ENCODE data around the gene PLXDC1.

The PLXDC1 gene

GRCh38 chr17:39161962-39162361 is 10.5 kb upstream of the PLXDC1 start:
- Histone ChIP-seq H3K79me2 (ENCODE audit: low read length) (no peaks in the 10 kb centered on the region), H3K9ac (ENCODE audit: low read length) (no peak overlapping the region), H4K20me1 (ENCODE audit: insufficient read depth, low read length) (no peaks in the 10 kb centered on the region), H3K36me3 (replicated peaks; ENCODE audit: low read depth, low read length) (no peaks in the 10 kb centered on the region), H3K27ac (ENCODE audit: low read length) (no peak overlapping the region), H3K4me1 (ENCODE audit: low read length) (no peaks in the 10 kb centered on the region), H3K4me3 (ENCODE audit: low read length) (no peak overlapping the region), H2AFZ (ENCODE audit: low read depth, low read length) (no peak overlapping the region), H3K27me3 (ENCODE audit: low read depth, low read length) (no peaks in the 10 kb centered on the region; the same call in 1 of the 2 replicates), H3K9me3 (ENCODE audit: insufficient read depth, low read length) (no peaks in the 10 kb centered on the region), H3K4me2 (ENCODE audit: low read length) (no peak overlapping the region)
- no peak for TF ChIP-seq CTCF (IDR thresholded peaks at IDR 0.05; ENCODE audit: low read depth, low read length)
- TF ChIP-seq EZH2phosphoT487 (IDR thresholded peaks at IDR 0.05; ENCODE audit: low read depth) = no peak

GRCh38 chr17:39158623-39159022 is 7.2 kb upstream of the PLXDC1 start:
- H3K79me2 ChIP-seq (ENCODE audit: low read length) = no peaks in the 10 kb centered on the region
- peaks cover 4% of the 10 kb centered on the region; the same call in 1 of the 2 replicates for H3K27me3 ChIP-seq (ENCODE audit: low read depth, low read length)
- H3K4me3 ChIP-seq (ENCODE audit: low read length) = no peak overlapping the region
- H3K27ac ChIP-seq (ENCODE audit: low read length) = no peak overlapping the region
- H2AFZ ChIP-seq (ENCODE audit: low read depth, low read length) = no peak overlapping the region
- no peaks in the 10 kb centered on the region for H3K9me3 ChIP-seq (ENCODE audit: insufficient read depth, low read length)
- no peak overlapping the region for H3K4me2 ChIP-seq (ENCODE audit: low read length)
- TF ChIP-seq EZH2phosphoT487 (IDR thresholded peaks at IDR 0.05; ENCODE audit: low read depth) = no peak
- TF ChIP-seq CTCF (IDR thresholded peaks at IDR 0.05; ENCODE audit: low read depth, low read length) = no peak
- H3K9ac ChIP-seq (ENCODE audit: low read length) = no peak overlapping the region
- no peaks in the 10 kb centered on the region for H4K20me1 ChIP-seq (ENCODE audit: insufficient read depth, low read length)
- H3K4me1 ChIP-seq (ENCODE audit: low read length) = peaks cover 3% of the 10 kb centered on the region; the same call in 1 of the 2 replicates
- H3K36me3 ChIP-seq (replicated peaks; ENCODE audit: low read depth, low read length) = no peaks in the 10 kb centered on the region

GRCh38 chr17:39156491-39156890 is 5.1 kb upstream of the PLXDC1 start:
- Histone ChIP-seq H3K4me3 (ENCODE audit: low read length) (no peak overlapping the region), H3K36me3 (replicated peaks; ENCODE audit: low read depth, low read length) (no peaks in the 10 kb centered on the region), H3K4me2 (ENCODE audit: low read length) (no peak overlapping the region), H3K9ac (ENCODE audit: low read length) (no peak overlapping the region), H3K79me2 (ENCODE audit: low read length) (no peaks in the 10 kb centered on the region), H3K9me3 (ENCODE audit: insufficient read depth, low read length) (no peaks in the 10 kb centered on the region), H3K27ac (ENCODE audit: low read length) (no peak overlapping the region), H3K4me1 (ENCODE audit: low read length) (peaks cover 11% of the 10 kb centered on the region), H3K27me3 (ENCODE audit: low read depth, low read length) (peaks cover 8% of the 10 kb centered on the region; the same call in 1 of the 2 replicates), H2AFZ (ENCODE audit: low read depth, low read length) (no peak overlapping the region), H4K20me1 (ENCODE audit: insufficient read depth, low read length) (no peaks in the 10 kb centered on the region)
- TF ChIP-seq CTCF (IDR thresholded peaks at IDR 0.05; ENCODE audit: low read depth, low read length) (no peak), EZH2phosphoT487 (IDR thresholded peaks at IDR 0.05; ENCODE audit: low read depth) (no peak)

GRCh38 chr17:39155654-39156053 is 4.2 kb upstream of the PLXDC1 start:
- peaks cover 14% of the 10 kb centered on the region for H3K27me3 ChIP-seq (ENCODE audit: low read depth, low read length)
- TF ChIP-seq CTCF (IDR thresholded peaks at IDR 0.05; ENCODE audit: low read depth, low read length) (no peak), EZH2phosphoT487 (IDR thresholded peaks at IDR 0.05; ENCODE audit: low read depth) (no peak)

More at GRCh38 chr17:39155654-39156053, 4.2 kb upstream of the PLXDC1 start:
- Histone ChIP-seq H3K4me2 (ENCODE audit: low read length) (peak overlapping the region; percentile 55; the same call in 1 of the 2 replicates), H3K27ac (ENCODE audit: low read length) (no peak overlapping the region), H3K36me3 (replicated peaks; ENCODE audit: low read depth, low read length) (no peaks in the 10 kb centered on the region), H2AFZ (ENCODE audit: low read depth, low read length) (no peak overlapping the region), H3K4me3 (ENCODE audit: low read length) (no peak overlapping the region), H4K20me1 (ENCODE audit: insufficient read depth, low read length) (no peaks in the 10 kb centered on the region), H3K4me1 (ENCODE audit: low read length) (peaks cover 15% of the 10 kb centered on the region), H3K79me2 (ENCODE audit: low read length) (no peaks in the 10 kb centered on the region), H3K9ac (ENCODE audit: low read length) (no peak overlapping the region), H3K9me3 (ENCODE audit: insufficient read depth, low read length) (no peaks in the 10 kb centered on the region)
